HepG2 (cell line): Measurements from ENCODE around the gene HOXD4. TPM values are rescaled to one million over a fixed set of nuclear protein-coding genes. Genes with fewer than 3 reads are reported as not detected.

ENCODE experiments used
- ATAC-seq: fragments of 200-7000 bp; cut with Tn5 transposase; 3 replicates; pipeline ENCODE4 v1.9.1; 2020; ENCODE audit warnings: mild to moderate bottlenecking, moderate library complexity
- BruUV-seq: library from RNA; stranded (reverse); fragments of 400-500 nt; replicated peaks from 2 replicates; lab custom pipeline; 2021; lab: Mats Ljungman, UMichigan
- CTCF ChIA-PET: fragments of 300-600 bp; formaldehyde crosslinking; extraction: SDS; loops from one replicate; lab custom pipeline; 2021; ENCODE audit warnings: low total read pairs, inconsistent platforms, low intra/inter-chr PET ratio; lab: Yijun Ruan, JAX
- POLR2A ChIA-PET: fragments of 350-600 bp; sonication (Branson Sonifier 250); formaldehyde crosslinking; loops from one replicate; lab custom pipeline; 2020; ENCODE audit warnings: antibody characterized with exemption, inconsistent platforms; lab: Yijun Ruan, JAX
- DNase-seq: peaks from one replicate; pipeline ENCODE4 v3.0.0-alpha.2; 2015; ENCODE audit warnings: low spot score
- FAIRE-seq: peaks from 3 replicates; lab custom pipeline; 2011; peaks lifted over from hg19 to GRCh38; lab: Jason Lieb, UNC
- H2AFZ ChIP-seq: one replicate; pipeline ENCODE4 v1.6.1; 2011; ENCODE audit warnings: low read length, inconsistent platforms
- H3K27ac ChIP-seq: fragments of 300-600 bp; 3 replicates; pipeline ENCODE4 v1.8.0; 2011; ENCODE audit warnings: mixed run types, mild to moderate bottlenecking, mixed read lengths, low read length, inconsistent platforms; ENCODE audit not compliant: insufficient read depth; ENCODE audit errors: extremely low read length
- H3K27me3 ChIP-seq, 2 experiments: fragments of 200-600 bp in 1 of 2; 2 replicates in 1 of 2; 3 replicates in 1 of 2; pipeline versions ENCODE4 v1.6.0 to v1.8.0; 2011; ENCODE audit warnings: low read length in 2 of 2, mild to moderate bottlenecking in 2 of 2, moderate library complexity in 2 of 2, inconsistent platforms in 1 of 2; ENCODE audit not compliant: insufficient read depth in 2 of 2, control insufficient read depth in 1 of 2
- H3K36me3 ChIP-seq, 2 experiments: fragments of 200-600 bp in 1 of 2; replicated peaks in 1 of 2; 2 replicates in 1 of 2; 3 replicates in 1 of 2; pipeline versions ENCODE4 v1.5.1 to v1.8.0; 2011; ENCODE audit warnings: low read length in 2 of 2, inconsistent platforms in 1 of 2; ENCODE audit not compliant: insufficient read depth in 2 of 2, control insufficient read depth in 1 of 2
- H3K4me1 ChIP-seq: 2 replicates; pipeline ENCODE4 v1.5.1; 2012; ENCODE audit warnings: low read length, inconsistent platforms; ENCODE audit not compliant: insufficient read depth
- H3K4me2 ChIP-seq: 2 replicates; pipeline ENCODE4 v1.6.0; 2011; ENCODE audit warnings: low read depth, low read length, inconsistent platforms
- H3K4me3 ChIP-seq, 3 experiments: fragments of 200-600 bp in 1 of 3; sonication (generic), shearing (Covaris generic) in 1 of 3; replicated peaks in 1 of 3; 2 replicates each; pipeline ENCODE4 v1.5.1; 2011 to 2016; ENCODE audit warnings: low read length in 3 of 3, inconsistent platforms in 2 of 3, low read depth in 2 of 3, mild to moderate bottlenecking in 2 of 3, control low read depth in 1 of 3, mixed read lengths in 1 of 3; ENCODE audit not compliant: insufficient read depth in 1 of 3
- H3K79me2 ChIP-seq: one replicate; pipeline ENCODE4 v1.6.1; 2011; ENCODE audit warnings: low read length, inconsistent platforms; ENCODE audit not compliant: insufficient read depth
- H3K9ac ChIP-seq: 2 replicates; pipeline ENCODE4 v1.6.0; 2011; ENCODE audit warnings: mild to moderate bottlenecking, low read depth, low read length, inconsistent platforms; ENCODE audit not compliant: insufficient read depth
- H3K9me3 ChIP-seq: 2 replicates; pipeline ENCODE4 v1.5.1; 2012; ENCODE audit warnings: mild to moderate bottlenecking, low read length
- H4K20me1 ChIP-seq: 2 replicates; pipeline ENCODE4 v1.6.0; 2011; ENCODE audit warnings: inconsistent platforms, mild to moderate bottlenecking, low read length, moderate library complexity; ENCODE audit not compliant: insufficient read depth
- CBX2 ChIP-seq, 2 experiments: fragments of 200-600 bp in 1 of 2; sonication (generic); formaldehyde crosslinking in 1 of 2; IDR thresholded peaks; 2 replicates each; pipeline versions ENCODE4 v1.7.0 to v1.8.1; 2018 to 2022; ENCODE audit warnings: low read depth in 2 of 2, low read length in 1 of 2, mild to moderate bottlenecking in 1 of 2, missing genetic modification reagents in 1 of 2
- FIP1L1 ChIP-seq: fragments of 200-400 bp; formaldehyde crosslinking; IDR thresholded peaks from 2 replicates; pipeline ENCODE4 v1.6.1; 2018; ENCODE audit warnings: low read depth, mild to moderate bottlenecking, low read length, moderate library complexity, borderline replicate concordance; ENCODE audit not compliant: insufficient read depth
- HOXA5 ChIP-seq: sonication (generic); formaldehyde crosslinking; IDR thresholded peaks from 2 replicates; pipeline ENCODE4 v1.4.0; 2020; ENCODE audit warnings: missing genetic modification reagents
- PHF8 ChIP-seq: sonication (generic); formaldehyde crosslinking; IDR thresholded peaks from 2 replicates; pipeline ENCODE4 v1.5.0; 2020; ENCODE audit warnings: missing genetic modification reagents
- SIN3A ChIP-seq: IDR thresholded peaks from 2 replicates; pipeline ENCODE4 v1.6.1; 2011; ENCODE audit warnings: low read depth, mild to moderate bottlenecking, control low read depth, low read length, borderline replicate concordance
- SP5 ChIP-seq: IDR thresholded peaks from 2 replicates; pipeline ENCODE4 v1.6.1; 2016; ENCODE audit warnings: low read depth, borderline replicate concordance
- STAG1 ChIP-seq: sonication (generic); formaldehyde crosslinking; IDR thresholded peaks from 2 replicates; pipeline ENCODE4 v1.4.0; 2020; ENCODE audit warnings: missing genetic modification reagents
- TEF ChIP-seq: sonication (generic); formaldehyde crosslinking; IDR thresholded peaks from 2 replicates; pipeline ENCODE4 v1.5.0; 2020; ENCODE audit warnings: missing genetic modification reagents
- ZNF282 ChIP-seq: fragments of 450-650 bp; IDR thresholded peaks from 2 replicates; pipeline ENCODE4 v1.6.1; 2018; ENCODE audit not compliant: partially characterized antibody
- ZNF33B ChIP-seq: sonication (generic); formaldehyde crosslinking; IDR thresholded peaks from 2 replicates; pipeline ENCODE4 v1.5.1; 2020; ENCODE audit warnings: mild to moderate bottlenecking, missing genetic modification reagents
- ZNF430 ChIP-seq: sonication (generic); formaldehyde crosslinking; IDR thresholded peaks from 2 replicates; pipeline ENCODE4 v1.9.0; 2021; ENCODE audit warnings: mild to moderate bottlenecking, missing genetic modification reagents
- ZNF567 ChIP-seq: sonication (generic); formaldehyde crosslinking; IDR thresholded peaks from 2 replicates; pipeline ENCODE4 v1.8.1; 2023; ENCODE audit warnings: mild to moderate bottlenecking, missing genetic modification reagents, borderline replicate concordance
- ZNF781 ChIP-seq: sonication (generic); formaldehyde crosslinking; IDR thresholded peaks from 2 replicates; pipeline ENCODE4 v1.5.1; 2020; ENCODE audit warnings: borderline replicate concordance, mild to moderate bottlenecking, missing genetic modification reagents; ENCODE audit errors: not compliant biosample characterization
- ZNF800 ChIP-seq: sonication (generic); formaldehyde crosslinking; IDR thresholded peaks from 2 replicates; pipeline ENCODE4 v1.4.0; 2020; ENCODE audit warnings: missing genetic modification reagents
- ZNF839 ChIP-seq: sonication (generic); formaldehyde crosslinking; IDR thresholded peaks from 2 replicates; pipeline ENCODE4 v1.4.0; 2020; ENCODE audit warnings: missing genetic modification reagents, mild to moderate bottlenecking, borderline replicate concordance
- WGBS: methylation state at CpG from one replicate; pipeline ENCODE4 v1.1.6; 2017; ENCODE audit warnings: low lambda C conversion rate; 5-methylcytosine and 5-hydroxymethylcytosine counted together
- in situ Hi-C: cut with HindIII; loops from 2 replicates; pipeline ENCODE4 v1.10.0; 2017; ENCODE audit warnings: low pct_unique_long_range_greater_than_20kb; ENCODE audit not compliant: extremely low pct_ligation_motif_present
- intact Hi-C: fragments of 100-400 bp; cut with micrococcal nuclease; formaldehyde crosslinking; loops from one replicate; pipeline ENCODE4 v1.10.0; 2022; ENCODE audit not compliant: unreplicated experiment
- polyA plus RNA-seq, 8 experiments: library from polyadenylated mRNA; depleted of rRNA in 3 of 8; stranded (reverse) in 7 of 8; unstranded in 1 of 8; fragments of >200 nt; fragmentation: Illumina TruSeq in 4 of 8; extraction: Trizol in 4 of 8; gene quantifications; 2 replicates each; pipeline versions ENCODE4 v1.2.1 to v1.2.3, GENCODE V29; 2011 to 2016; ENCODE audit warnings: low read depth in 4 of 8, missing spikeins in 1 of 8, mixed read lengths in 1 of 8; ENCODE audit not compliant: insufficient read depth in 1 of 8
- total RNA-seq, 5 experiments: library from RNA; depleted of rRNA; stranded (reverse); fragments of >200 nt; fragmentation: Illumina TruSeq; extraction: Trizol; gene quantifications; 2 replicates each; pipeline ENCODE4 v1.2.3, GENCODE V29; 2016; ENCODE audit warnings: low read depth in 1 of 5

HOXD4 gene
- total and polyA plus RNA-seq, 2 of the 13 experiments (the other 11 are each of a cell fraction or from before 2014, with no cell fraction given) = not detected

GRCh38 chr2:176117823-176118371 is 33.5 kb upstream of the HOXD4 start:
- in situ Hi-C loops = no loop called here

GRCh38 chr2:176118601-176119339 is 32.6 kb upstream of the HOXD4 start:
- no peak overlapping the region for H3K27ac ChIP-seq
- peak; percentile 37 for FAIRE-seq
- TF ChIP-seq ZNF567 (CRISPR knock-in tag) (no peak), ZNF430 (CRISPR knock-in tag) (no peak), ZNF839 (CRISPR knock-in tag) (no peak), CBX2 (IDR thresholded peaks at IDR 0.05; ENCODE audit: low read depth, low read length) (peak; percentile 50; the same call in 1 of the 2 replicates), CBX2 (CRISPR knock-in tag; IDR thresholded peaks at IDR 0.05; ENCODE audit: low read depth) (no peak), HOXA5 (CRISPR knock-in tag) (no peak), ZNF33B (CRISPR knock-in tag) (no peak), STAG1 (CRISPR knock-in tag) (peak; percentile 28; the same call in 1 of the 2 replicates), ZNF800 (CRISPR knock-in tag) (no peak), SP5 (no peak), ZNF282 (no peak), ZNF781 (CRISPR knock-in tag) (no peak), FIP1L1 (no peak)

More at GRCh38 chr2:176117823-176118371, 33.5 kb upstream of the HOXD4 start:
- no peak overlapping the region for H2AFZ ChIP-seq
- no peaks in the 10 kb centered on the region for H3K36me3 ChIP-seq
- no peak for DNase-seq
- H3K4me3 ChIP-seq = no peak overlapping the region
- H4K20me1 ChIP-seq = no peaks in the 10 kb centered on the region
- no peak for ATAC-seq
- no peaks in the 10 kb centered on the region for H3K9me3 ChIP-seq
- peaks cover 18 to 98% of the 10 kb centered on the region in 2 experiments for H3K27me3 ChIP-seq
- CTCF ChIA-PET = no interaction called here
- peaks cover 14% of the 10 kb centered on the region for H3K4me1 ChIP-seq
- intact Hi-C loops = no loop called here
- no TSS peak for BruUV-seq
- POLR2A ChIA-PET = no interaction called here
- H3K4me2 ChIP-seq = no peak overlapping the region
- TF ChIP-seq TEF (CRISPR knock-in tag) (no peak), PHF8 (CRISPR knock-in tag) (no peak), SIN3A (no peak)
- no peak overlapping the region for H3K27ac ChIP-seq
- 39% methylated on average over 11 of the region's 11 CpGs for WGBS
- no peak overlapping the region for H3K9ac ChIP-seq
- no peaks in the 10 kb centered on the region for H3K79me2 ChIP-seq
- FAIRE-seq = no peak

More at GRCh38 chr2:176118601-176119339, 32.6 kb upstream of the HOXD4 start:
- 21% methylated on average over 24 of the region's 24 CpGs for WGBS
- peaks cover 21 to 98% of the 10 kb centered on the region in 2 experiments for H3K27me3 ChIP-seq
- CTCF ChIA-PET = no interaction called here
- in situ Hi-C loops (no loop called here), intact Hi-C loops (no loop called here)
- peaks cover 13% of the 10 kb centered on the region for H3K4me1 ChIP-seq
- DNase-seq (peak; percentile 54), ATAC-seq (no peak)
- no peak overlapping the region for H3K9ac ChIP-seq
- H3K36me3 ChIP-seq = no peaks in the 10 kb centered on the region
- no peak overlapping the region for H2AFZ ChIP-seq
- POLR2A ChIA-PET = no interaction called here
- H3K4me2 ChIP-seq = peak overlapping the region; percentile 44; the same call in 1 of the 2 replicates
- H3K9me3 ChIP-seq = no peaks in the 10 kb centered on the region
- no peak overlapping the region; a peak in 1 of 6 replicates for H3K4me3 ChIP-seq
- H3K79me2 ChIP-seq = no peaks in the 10 kb centered on the region
- H4K20me1 ChIP-seq = no peaks in the 10 kb centered on the region
- BruUV-seq = no TSS peak
